Embryonic facial prominence (tissue), 1 donor: Measurements from ENCODE around the gene KREMEN1.

ENCODE experiments used
- DNase-seq: peaks from one replicate; pipeline ENCODE4 v3.0.0-alpha.2; 2016; ENCODE audit errors: extremely low spot score

The KREMEN1 gene

DNA sequence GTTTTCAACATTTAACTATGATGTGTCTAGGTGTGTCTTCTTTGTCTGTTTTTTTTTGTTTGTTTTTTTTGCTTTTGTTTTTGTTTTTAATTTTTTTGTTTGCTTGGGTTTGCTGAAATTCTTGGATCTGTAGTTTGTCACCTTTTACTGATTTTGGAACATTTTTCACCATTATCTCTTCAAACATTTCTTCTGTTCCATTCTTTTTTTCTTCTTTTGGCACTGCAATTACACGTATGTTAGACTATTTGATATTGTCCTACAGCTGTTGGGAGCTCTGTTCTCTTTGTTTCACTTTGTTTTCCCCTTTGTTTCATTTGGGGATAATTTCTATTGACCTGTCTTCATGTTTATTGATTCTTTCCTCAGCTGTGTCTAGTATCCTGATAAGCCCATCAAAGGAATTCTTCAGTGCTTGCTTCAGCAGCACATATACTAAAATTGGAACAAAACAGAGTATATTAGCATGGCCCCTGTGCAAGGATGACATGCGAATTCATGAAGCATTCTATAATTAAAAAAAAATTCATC, 60.8 kb downstream of the KREMEN1 start:
- DNase-seq = no peak

DNA sequence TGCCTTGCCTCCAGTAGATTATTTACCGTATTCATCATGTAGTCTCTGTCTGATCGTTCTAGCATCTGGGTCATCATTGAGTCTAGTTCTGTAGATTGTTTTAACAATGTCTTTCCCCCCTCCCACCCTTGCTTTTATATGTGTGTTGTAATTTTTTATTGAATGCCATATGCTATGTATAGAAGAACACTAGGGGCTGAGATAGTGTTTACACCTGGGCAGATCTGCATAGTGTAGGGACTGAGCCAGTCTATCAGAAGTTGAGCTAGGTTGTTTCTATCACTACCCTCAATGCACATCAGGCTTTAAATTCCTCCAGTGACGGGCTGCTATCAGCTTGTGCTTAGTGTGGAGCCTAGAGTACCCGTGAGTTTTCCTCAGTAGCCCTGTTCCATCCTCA, 61.6 kb downstream of the KREMEN1 start:
- no peak for DNase-seq

DNA sequence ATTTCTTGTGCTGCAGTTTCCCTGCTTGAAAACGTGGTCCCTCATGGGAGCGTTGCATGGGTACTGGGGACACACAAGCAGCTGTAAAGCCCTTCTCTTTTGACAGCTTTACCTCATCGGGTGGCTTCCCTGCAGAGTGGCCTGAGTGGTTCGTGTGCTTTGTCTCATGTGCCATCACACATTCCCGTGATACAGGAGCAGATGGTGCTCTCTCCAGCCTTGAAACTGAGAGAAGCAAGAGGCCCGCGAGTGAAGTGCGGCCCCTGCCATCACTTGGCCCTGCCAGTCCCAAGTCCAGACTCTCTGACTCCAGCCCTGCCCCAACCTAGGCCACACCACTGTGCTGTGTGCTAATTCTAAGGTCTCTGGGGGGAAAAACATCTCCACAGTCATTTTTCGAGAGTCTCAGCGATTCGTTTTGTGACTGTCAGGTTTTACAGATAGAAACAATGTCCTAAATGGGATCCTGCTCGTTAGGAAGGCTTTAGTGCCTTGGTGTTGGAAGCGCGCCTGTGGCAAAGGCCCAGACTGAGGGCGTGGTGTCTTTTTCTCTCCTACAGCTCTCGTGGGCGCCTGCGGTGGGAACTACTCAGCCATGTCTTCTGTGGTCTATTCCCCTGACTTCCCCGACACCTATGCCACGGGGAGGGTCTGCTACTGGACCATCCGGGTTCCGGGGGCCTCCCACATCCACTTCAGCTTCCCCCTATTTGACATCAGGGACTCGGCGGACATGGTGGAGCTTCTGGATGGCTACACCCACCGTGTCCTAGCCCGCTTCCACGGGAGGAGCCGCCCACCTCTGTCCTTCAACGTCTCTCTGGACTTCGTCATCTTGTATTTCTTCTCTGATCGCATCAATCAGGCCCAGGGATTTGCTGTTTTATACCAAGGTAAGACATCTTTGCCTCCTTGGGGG, 64.2 kb downstream of the KREMEN1 start:
- DNase-seq = no peak

DNA sequence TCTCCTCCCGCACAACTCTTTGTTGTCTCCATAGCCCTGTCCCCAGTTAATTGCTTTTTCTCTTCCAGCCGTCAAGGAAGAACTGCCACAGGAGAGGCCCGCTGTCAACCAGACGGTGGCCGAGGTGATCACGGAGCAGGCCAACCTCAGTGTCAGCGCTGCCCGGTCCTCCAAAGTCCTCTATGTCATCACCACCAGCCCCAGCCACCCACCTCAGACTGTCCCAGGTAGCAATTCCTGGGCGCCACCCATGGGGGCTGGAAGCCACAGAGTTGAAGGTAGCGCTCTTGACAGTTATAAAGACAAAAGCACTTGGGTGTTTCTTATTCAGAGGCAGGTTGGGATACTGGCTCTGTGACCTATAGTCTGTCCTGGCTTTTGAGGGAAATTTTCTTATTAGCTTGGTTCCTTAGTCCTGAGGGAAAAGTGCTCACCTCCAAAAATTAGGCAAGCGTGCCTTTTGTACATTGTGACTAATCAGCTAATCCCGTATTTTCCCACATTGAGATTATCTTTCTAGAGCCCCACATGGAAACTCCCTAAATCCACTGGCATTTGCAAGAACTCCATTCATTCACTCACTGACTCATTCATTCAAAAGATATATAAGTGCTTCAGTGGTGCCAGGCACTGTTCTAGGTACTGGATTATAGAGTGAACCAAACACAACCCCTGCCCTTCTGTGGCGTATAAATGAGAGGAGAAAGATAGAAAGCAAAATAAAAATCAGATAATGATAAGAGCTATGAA, 65.9 kb downstream of the KREMEN1 start:
- DNase-seq = no peak

DNA sequence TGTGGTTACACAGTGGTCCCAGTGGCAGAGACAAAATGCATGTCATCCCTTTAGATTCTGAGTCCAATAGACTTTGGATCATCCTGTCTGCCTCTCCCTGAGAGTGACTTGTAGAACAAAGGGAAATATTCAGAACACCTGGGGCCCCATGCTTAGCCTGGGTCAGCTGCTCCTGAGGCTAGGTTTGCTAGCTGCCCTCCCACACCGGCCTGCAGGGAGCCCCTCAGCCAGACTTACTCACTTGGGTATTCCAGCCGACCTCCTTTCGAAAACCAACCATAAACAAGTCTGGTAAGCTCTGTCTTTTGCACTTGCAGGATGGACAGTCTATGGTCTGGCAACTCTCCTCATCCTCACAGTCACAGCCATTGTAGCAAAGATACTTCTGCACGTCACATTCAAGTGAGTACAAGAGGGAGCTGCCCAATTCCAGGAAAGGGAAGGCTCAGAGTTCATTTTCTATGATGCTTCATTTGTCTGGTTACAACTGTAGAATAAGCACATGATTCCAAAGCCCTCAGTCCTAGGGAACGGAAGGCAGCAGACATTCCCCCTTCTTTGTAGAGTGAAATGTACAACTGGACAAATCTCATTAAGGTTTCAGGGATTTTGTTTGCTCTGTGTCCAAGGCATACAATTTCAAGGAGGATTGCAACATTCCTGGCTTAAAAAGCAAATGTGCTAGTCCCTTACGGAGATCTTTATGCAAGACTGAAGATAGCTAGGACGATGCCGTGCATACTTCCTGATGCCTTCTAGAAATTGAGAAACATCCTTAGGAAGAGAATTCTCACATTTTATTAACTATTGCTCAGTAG, 67.3 kb downstream of the KREMEN1 start:
- DNase-seq = no peak

DNA sequence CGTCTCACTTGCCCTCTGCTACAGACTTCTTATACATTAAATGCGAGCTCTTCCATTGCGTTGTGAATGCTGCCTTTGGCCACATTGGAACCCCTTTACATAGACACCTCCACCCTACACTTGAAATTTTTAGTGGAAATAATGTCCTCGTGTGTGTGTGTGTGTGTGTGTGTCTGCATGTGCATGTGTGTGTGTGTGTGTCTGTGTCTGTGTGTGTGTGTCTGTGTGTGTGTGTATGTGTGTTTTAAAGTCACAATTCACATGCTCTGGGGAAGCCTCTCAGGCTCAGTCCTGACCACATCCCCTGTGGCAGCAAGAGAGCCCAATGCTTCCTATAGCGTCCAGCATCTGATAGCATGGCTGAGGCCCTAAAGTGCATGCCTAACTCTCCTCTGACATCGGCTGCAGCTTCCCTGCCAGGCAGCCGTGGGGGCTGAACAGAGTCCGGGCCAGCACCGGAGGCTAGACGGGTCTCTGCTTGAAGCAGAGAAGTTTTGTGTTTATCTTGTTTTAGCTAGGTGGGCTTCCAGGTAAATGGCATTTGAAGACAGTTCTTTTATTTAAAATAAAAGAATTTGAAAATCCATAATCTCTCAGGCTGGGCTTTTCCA, 68.3 kb downstream of the KREMEN1 start:
- no peak for DNase-seq

DNA sequence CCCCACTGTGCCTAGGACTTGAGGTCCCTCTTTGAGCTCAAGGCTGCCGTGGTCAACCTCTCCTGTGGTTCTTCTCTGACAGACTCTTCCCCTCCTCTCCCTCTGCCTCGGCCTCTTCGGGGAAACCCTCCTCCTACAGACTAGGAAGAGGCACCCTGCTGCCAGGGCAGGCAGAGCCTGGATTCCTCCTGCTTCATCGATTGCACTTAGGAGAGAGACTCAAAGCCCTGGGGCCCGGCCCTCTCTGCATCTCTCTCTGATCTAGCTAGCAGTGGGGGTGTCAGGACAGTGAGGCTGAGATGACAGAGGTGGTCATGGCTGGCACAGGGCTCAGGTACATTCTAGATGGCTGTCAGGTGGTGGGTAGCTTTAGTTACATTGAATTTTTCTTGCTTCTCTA, 69.3 kb downstream of the KREMEN1 start:
- no peak for DNase-seq

DNA sequence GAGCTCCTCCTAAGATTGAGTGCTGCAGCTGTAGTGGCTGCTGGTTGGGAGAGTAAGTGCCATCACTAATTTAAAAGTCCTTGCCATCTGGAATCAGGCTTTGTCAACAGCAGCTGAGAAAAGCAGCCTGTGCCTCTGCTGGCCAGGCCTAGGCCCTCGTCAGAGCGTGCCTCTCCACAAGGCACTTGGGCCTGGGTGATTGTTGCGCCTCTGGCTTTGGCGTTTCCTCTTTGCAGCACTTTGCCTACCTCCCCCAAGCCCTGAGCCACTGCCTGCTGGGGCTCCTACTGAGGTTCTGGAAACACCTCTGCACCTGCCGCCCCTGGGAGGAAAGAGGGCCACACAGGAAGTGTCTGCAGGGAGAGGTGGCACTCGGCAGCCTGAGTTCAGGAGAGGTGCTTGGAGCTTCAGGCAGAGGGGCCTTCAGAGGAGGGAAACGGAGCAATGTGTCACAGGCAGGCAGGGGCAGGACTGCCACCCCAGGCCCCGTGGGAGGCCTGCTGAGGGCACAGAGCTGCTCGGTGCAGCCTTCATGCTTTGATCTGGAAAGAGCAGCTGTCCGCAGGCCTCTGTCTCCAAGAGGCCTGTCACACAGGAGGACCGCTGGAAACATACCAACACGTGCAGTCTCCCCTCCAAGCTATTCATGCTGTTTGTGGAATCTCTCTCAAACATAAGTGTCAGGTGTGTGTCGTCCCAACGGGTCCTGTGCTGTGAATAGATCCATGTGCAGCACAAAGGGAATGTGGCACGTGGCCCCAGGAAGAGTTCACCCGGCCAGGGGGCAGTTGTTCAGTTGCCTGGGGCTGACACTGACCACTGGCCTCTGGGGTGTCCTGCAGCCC, 71.3 kb downstream of the KREMEN1 start:
- DNase-seq = no peak

DNA sequence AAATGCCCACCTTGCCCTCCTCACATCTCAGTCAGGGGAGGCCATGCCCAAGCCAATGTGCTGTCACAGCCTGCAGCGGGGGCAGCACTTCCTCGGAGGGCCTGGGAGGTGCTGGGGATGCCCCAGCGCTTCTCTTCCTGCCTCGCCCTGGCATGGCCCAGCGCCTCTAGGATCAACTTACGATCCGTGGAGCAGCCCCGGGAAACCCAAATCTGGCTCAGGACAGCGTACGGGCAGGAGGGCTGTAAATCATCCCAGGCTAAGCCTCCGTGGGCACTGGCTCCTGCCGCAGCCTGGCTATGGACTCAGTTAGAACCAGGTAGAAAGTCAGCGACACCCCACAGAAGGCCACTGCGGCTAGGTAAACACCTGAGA, 71.9 kb downstream of the KREMEN1 start:
- no peak for DNase-seq

DNA sequence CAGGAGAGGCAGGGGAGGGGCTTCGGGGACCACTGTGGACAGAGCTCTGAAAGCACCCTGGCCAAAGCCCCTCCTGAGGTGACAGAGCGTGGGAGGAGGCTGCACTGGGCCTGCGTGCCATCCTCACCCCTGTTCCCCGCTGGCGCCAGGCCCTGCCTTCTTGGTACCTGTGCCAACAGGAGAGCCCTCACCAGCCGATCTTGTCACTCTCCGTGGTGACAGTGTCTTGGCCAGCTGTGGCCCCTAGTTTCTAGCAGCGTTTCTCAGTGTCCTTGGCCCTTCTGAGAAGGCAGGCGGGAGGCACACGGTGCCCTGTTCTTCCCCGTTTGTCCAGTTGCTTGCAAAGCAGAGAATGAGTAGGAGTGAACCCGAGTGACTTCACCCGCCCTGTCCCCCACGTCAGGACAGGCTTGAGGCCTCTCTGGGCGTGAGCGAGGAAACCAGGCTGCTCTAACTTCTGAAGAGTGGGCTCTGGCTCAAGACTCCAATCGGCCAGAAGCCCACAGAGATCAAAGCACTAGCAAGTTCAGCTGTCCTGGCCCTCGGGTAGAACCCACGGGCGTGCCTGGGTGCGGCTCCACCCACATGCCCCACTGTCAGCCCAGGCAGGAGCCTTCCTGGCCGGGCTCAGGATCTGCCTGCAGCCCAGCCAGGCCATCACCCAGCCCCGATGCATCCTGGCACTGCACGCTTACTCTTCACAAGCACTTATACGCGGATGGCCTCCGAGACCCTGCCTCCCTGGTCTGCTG, 72.7 kb downstream of the KREMEN1 start:
- no peak for DNase-seq

DNA sequence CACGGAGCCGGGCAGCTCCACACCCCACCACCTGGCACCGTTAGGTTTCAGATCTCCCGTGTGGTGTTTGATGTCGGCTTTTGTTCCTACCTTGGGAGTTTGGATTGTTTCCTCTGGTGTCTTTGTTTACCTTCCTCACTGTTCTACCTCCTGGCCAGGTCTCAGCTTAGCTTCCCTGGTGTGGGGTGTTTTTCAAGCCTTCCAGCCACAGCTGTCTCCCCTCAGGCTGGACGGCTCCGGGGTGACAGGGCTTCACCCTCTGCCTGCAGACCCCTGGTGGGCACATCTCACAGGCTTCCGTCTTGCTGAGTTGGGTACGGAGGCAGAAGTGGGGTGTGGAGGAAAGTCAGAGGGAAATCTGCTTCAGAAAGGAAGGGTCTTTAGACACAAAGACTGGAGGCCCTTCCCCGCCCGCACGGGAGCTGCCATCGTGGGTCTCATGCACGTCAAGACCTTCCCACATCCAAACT, 73.3 kb downstream of the KREMEN1 start:
- no peak for DNase-seq

DNA sequence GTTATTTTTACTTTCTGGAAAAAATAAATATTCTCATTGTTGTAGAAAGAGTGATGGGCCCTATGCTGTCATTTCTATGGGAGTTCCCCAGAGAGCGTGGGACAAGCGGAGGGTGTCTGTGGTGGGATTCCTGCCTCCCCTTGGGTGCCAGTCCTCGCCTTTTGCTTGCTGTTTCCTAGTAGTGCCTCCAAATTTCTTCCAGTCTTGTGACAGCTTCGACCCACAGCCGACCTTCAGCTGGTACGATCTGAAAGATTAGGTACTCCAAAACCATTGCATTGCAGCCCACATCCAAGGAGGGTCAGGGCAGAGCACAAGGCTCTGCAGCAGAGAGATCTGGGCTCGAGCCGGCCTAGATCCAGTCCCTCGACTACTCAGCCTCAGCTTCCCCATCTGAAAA, 73.9 kb downstream of the KREMEN1 start:
- no peak for DNase-seq

DNA sequence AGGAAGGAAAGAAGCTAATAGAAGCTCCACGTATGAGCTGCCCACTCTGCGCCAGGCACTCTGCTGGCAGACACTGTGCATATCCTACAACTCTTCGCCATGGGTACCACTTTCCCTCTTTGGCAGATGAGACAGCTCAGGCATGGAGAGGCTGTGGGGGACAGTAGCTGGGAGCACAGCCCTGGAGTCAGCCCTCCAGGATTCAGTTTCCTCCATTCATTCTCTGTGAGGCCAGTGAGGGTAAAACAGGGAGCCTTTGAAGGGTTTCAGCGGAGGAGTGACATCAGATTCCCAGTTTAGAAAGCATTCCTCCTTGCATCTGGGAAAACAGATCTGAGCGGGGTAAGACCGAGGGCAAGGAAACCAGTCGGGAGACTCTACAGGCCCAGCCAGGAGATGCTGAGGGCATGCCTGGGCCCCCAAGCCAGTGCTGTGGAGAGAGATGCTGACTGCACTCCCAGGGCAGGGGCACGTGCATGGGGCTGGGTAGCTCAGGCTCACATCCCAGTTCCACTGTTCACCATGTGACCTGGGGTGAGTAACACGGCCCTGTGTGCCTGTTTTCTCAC, 74.6 kb downstream of the KREMEN1 start:
- no peak for DNase-seq

DNA sequence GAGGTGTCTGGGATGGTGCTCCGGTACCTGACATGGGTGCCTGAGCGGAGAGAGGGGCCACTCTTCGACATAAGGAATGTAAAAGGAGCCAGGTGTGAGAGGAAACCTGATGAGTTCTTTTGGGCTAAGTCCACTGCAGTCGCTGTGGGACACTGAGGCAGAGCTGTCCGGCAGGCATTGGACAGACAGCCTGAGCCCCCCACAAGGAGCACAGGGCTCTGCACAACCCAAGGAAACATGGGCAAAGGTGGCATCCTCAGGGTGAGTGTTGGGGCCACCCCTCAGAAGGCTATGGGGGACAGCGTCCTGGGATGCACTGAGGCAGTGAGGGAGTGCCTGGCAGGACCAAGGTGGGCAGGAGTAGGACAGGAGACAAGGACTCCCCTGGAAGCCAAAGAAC, 75.2 kb downstream of the KREMEN1 start:
- DNase-seq = no peak

DNA sequence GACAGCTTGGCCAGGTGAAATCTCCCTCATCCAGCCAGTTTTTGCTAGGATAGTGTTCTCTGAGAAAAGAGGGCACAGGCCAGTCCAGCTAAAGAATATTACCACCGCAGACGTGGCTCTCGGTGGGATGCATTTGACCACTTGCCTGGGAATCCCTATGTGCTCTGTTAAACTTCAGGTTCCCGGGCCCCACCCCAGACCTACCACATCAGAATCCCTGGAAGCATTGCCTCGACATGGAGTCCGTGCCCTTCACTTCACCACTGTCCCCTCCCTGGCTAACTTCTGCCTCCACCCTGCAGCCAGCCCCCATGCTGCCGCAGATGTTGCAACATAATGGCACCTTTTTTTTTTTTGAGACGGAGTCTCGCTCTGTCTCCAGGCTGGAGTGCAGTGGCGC, 76.0 kb downstream of the KREMEN1 start:
- DNase-seq = no peak

DNA sequence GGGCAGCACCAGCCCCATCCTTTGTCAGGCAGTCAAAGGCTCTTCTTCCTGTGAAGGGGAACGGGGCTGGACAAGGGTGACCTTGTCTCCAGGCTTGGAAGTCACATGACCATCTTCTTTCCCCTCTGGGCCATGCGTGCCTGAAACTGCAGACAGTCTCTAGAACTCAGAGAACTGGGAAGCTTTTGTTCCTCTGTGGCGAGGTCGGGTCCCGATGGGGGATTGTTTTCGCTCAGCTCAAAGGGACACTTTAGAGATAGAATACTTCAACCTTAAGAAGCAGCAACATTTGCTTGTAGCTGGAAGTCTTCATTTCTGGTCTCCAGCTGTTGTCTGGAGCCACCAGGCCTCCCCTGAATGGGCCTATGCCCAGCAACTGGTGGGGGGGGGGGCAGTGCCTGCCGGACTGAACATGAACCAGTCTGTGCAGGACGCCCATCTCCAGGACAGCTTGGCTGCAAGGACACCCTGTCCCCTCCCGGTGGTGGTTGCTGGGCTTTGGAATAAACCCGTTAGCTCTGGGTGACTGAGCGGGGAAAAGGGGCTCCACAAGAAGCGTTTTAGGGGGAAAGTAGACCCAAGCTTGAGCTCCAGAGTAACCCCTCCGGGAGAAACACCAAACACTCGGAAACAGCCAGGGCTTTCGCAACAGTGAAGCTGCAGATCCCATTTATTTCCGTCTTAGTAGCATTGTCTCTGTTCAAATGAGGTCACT, 77.2 kb downstream of the KREMEN1 start:
- DNase-seq = no peak

DNA sequence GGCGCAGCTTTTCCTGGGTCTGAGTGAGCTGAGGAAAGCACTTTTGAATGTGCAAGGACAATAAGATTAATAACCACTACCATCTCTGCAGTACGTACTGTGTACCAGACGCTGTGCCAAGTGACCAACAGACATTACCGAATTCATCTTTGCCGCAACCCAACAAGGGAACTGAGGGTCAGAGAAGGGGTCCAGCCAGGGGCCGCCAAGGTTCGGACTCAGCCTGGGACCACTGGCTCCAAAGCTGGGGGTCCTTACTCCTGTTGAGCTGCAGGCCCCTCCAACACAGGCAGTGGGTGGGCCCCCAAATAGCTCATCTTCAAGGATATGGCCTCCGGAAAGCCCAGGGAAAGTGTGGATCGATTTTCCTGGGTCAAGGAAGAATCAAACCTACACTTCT, 77.9 kb downstream of the KREMEN1 start:
- DNase-seq = no peak

DNA sequence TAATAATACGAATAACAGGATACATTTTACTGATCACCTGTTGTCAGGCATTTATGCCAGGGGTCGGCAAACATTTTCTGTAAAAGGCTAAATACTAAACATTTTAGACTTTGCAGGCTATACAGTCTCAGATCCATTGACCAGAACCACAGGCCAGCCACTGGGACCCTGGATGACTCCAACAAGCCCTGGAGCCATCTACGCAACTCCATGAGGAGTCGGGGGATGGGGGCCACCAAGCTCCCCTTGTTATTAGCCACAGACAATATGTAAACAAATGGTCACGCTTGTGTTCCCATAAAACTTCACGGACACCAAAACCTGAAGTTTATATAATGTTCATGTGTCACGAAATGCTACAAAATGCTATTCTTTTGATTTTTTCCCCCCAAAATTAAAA, 78.5 kb downstream of the KREMEN1 start:
- DNase-seq = no peak
